GM12874 (cell line): ENCODE measurements around the gene FLYWCH2.

Experiments used
- CTCF ChIP-seq: IDR thresholded peaks from 2 replicates; pipeline ENCODE4 v1.5.1; 2011; ENCODE audit warnings: low read depth, mild to moderate bottlenecking, control low read depth, low read length, moderate library complexity; ENCODE audit not compliant: insufficient read depth

The FLYWCH2 gene, protein sequence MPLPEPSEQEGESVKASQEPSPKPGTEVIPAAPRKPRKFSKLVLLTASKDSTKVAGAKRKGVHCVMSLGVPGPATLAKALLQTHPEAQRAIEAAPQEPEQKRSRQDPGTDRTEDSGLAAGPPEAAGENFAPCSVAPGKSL

GRCh38 chr16:2882650-2883457 is at the start of gene FLYWCH2:
FLYWCH2 (plus strand) TSS chr16:2883215; CDS start chr16:2896450, 13,235 bp downstream.
- no peak for TF ChIP-seq CTCF

- TF ChIP-seq CTCF: no peak
Observed at GRCh38 chr16:2833776-2834175, 49.2 kb upstream of the FLYWCH2 start.

DNA sequence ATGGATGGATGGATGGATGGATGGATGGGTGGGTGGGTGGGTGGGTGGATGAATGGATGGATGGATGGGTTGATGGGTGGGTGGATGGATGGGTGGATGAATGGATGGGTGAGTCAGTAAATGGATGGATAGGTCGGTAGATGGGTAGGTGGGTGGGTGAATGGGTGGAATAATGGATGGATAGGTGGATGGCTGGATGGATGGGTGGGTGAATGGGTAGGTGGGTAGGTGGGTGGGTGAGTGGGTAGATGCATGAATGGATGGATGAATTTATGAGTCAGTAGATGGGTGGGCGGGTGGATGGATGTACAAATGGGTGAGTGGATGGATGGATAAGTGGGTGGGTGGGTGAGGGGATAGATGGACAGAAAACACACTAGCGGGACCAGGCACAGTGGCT is 48.0 kb upstream of the FLYWCH2 start:
- no peak for TF ChIP-seq CTCF

GRCh38 chr16:2835638-2836493 is 47.1 kb upstream of the FLYWCH2 start:
- TF ChIP-seq CTCF: no peak

- TF ChIP-seq CTCF: no peak
Observed at GRCh38 chr16:2836646-2837508, 46.1 kb upstream of the FLYWCH2 start.

DNA sequence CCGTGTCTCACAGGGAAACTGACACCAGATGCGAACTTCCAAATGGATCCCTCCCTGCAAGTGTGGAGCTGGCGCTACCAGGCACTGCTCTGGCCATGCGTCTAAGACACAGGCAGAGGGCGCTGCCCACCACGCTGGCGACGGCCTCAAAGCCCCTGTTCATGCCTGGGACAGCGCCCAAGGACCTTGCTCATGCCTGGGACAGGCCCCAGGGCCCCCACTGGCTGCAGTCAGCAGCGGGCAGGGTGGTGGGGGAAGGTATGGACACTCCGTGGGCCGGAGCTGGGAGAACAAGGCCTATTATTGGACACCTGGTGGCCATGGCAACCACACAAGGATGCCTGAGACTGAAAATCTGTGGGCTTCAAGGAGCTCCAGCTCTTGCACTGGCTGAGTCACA is 44.1 kb upstream of the FLYWCH2 start:
- peak; percentile 90 for TF ChIP-seq CTCF
